IPS-18c (cell line): ENCODE results near the gene THNSL1.
"Not testable (repeated sequence)": the region's sequence is repeated elsewhere in the genome, so short reads cannot be mapped to it uniquely, and the experiment has no call there.

Source experiments
- H3K4me3 ChIP-seq: 2 replicates; pipeline ENCODE4 v1.7.0; 2013; ENCODE audit warnings: low read depth, mild to moderate bottlenecking, low read length, moderate library complexity; ENCODE audit not compliant: insufficient read depth
- H3K9me3 ChIP-seq: one replicate; pipeline ENCODE4 v1.6.1; 2013; ENCODE audit warnings: mild to moderate bottlenecking, low read length, moderate library complexity; ENCODE audit not compliant: control insufficient read depth, insufficient read depth

THNSL1 gene, protein sequence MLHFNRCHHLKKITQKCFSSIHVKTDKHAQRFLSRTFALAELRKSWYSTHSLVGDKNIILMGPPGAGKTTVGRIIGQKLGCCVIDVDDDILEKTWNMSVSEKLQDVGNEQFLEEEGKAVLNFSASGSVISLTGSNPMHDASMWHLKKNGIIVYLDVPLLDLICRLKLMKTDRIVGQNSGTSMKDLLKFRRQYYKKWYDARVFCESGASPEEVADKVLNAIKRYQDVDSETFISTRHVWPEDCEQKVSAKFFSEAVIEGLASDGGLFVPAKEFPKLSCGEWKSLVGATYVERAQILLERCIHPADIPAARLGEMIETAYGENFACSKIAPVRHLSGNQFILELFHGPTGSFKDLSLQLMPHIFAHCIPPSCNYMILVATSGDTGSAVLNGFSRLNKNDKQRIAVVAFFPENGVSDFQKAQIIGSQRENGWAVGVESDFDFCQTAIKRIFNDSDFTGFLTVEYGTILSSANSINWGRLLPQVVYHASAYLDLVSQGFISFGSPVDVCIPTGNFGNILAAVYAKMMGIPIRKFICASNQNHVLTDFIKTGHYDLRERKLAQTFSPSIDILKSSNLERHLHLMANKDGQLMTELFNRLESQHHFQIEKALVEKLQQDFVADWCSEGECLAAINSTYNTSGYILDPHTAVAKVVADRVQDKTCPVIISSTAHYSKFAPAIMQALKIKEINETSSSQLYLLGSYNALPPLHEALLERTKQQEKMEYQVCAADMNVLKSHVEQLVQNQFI

DNA sequence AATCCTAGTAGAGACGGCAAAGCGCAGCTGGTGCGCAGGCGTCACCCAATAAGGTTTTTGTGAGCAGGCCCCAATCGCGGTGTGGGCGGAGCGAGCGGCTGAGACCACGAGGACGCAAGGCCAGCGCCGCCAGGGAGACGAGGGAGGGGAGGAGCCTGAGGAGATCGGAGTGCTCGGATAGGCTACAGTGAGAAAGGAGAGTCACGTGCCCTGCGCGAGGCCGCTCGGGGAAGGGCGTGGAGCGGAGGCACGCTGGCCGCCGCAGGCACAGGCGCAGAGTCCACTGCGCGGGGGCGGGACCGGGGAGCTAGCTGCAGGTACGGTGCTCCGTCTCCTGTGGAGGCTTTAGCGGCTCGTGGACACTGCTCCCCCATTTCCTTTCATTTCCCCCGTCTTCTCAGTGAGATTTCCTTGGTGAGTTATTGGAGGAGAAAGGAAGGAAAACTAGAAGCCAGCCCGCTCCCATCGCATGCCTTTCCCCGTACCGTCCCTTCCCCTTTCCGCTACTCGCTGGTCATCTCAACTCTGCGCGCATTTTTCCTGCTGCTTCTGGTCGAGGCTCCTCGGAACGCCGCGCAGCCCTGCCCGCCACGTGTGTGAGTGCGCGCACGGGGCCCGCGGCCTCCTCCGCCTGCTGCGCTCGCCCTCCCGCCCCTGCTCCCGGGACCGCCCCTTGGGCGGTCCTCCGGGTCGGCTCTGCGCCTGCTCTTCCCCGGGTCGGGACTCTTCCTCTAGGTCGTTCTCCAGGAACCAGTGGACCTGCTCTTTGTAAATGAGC is at the start of gene THNSL1:
Gene THNSL1 (plus strand): TSS at position 237 of the 778 bp plus-strand sequence. CDS start 6,612 bp downstream, outside the sequence.
- Histone ChIP-seq H3K4me3 (peak within 1 kb of the TSS; percentile 63), H3K9me3 (peaks cover 2% of the 10 kb centered on the region)

DNA sequence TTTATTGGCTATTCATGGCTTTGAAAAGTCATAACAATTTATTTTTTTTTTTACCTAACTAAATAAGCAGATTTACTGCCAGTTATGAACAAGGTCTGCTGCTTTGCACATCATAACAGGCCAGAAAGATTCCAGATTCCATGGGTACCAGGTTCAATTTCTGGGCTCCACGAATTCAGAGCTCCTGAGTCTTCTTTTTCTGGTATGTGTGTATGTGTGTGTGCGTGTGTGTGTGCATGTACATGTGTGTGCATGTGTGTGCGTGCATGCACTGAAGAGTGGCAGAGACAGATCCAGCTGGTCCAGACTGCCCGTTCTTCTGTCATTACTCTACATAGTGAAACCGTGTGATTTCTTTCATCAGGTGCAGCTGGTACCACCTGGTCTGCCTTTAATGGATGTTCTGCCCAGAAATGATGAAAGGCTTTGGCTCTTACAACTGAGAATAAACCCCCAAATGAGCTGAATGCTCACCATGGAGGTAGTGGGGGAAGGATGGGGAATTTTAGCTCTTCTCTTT is 49.4 kb upstream of the THNSL1 start:
- H3K4me3 ChIP-seq: no peak overlapping the region
- no peaks in the 10 kb centered on the region for H3K9me3 ChIP-seq

DNA sequence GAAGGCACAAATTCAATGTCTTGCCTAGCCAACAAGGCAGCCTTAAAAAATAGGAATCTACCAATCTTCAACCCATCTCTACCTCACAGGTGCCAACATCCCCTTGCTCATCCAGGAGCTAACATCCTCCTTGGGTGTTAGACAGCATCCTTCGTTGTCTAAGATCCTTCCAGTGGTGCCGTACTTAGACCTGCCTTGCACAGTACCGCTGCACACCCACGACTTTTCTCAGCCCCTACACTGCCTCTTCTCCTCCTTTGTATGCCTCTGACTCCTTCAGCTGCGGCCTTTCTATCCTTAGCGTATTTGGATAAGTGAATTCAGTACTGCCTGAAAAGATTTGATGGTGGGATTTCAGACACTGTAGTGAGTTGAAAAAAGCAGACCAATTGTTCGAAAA is 48.1 kb upstream of the THNSL1 start:
- Histone ChIP-seq H3K9me3 (no peaks in the 10 kb centered on the region), H3K4me3 (no peak overlapping the region)

DNA sequence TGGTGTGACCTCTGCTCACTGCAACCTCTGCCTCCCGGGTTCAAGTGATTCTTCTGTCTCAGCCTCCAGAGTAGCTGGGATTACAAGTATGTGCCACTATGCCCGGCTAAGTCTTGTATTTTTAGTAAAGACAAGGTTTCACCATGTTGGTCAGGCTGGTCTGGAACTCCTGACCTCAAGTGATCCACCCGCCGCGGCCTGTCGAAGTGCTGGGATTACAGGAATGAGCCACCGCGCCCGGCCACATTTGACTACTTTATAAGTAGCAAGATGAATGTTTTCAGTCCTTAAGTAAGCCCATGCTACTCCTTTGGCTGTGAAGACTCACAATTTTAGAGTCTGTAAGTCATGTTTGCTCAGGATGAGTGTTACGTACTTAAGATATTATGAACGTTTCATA is 47.5 kb upstream of the THNSL1 start:
- H3K4me3 ChIP-seq, H3K9me3 ChIP-seq: not testable (repeated sequence)

DNA sequence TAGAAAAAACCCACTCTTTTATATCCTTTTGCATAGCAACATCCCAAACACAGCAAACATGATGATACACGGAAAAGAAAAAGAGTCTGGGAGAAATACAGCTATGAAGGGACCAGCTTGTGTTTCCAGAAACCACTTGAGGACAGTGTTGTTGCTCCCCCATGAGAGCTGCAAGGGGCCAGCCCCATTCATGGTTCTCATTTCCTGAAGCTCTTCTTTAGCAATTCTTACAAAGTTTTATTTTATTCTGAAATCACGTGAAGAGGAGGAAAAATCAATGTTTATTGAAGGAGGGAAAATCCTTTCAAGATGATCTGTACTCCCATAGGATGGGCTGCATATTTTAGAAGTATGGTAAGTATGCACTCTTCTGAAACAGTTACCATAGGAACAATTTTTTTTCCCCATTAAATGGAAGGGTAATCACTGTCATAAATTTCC is 46.6 kb upstream of the THNSL1 start:
- Histone ChIP-seq H3K9me3 (no peaks in the 10 kb centered on the region), H3K4me3 (no peak overlapping the region)

DNA sequence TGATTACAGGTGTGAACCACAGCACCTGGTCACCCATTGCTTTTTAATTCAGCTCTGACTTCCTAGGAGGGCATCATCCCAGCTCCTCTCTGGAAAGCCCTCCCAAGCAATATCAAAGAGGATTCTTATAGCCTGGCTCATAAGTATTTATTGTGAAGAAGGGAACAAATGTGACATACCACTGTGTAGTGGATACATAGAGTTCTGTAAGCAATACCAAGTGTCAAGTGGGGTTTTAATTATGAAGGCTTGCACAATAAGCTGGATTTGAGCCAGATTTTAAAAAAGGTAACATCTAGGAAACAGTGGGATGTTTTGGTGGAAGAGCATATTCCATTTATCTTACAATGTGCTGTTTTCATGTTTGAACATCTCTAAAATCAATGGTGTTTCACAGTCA is 45.0 kb upstream of the THNSL1 start:
- Histone ChIP-seq H3K9me3 (no peaks in the 10 kb centered on the region), H3K4me3 (no peak overlapping the region)

DNA sequence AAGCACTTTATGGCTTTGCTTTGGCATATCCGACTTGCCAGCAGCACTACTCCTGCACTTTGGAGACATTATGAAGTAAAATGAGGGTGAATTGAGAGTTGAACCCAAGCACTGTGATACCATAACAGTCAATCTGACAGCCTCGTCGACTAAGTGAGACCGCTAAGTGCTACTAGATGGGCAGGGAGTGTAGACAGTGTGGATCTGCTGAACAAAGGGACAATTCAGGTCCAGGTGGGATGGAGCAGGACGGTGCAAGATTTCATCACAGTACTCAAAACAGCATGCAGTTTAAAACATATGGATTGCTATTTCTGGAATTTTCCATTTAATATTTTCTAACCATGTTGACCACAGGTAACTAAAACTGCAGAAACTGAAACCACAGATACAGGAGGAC is 43.2 kb upstream of the THNSL1 start:
- Histone ChIP-seq H3K9me3 (no peaks in the 10 kb centered on the region), H3K4me3 (no peak overlapping the region)

DNA sequence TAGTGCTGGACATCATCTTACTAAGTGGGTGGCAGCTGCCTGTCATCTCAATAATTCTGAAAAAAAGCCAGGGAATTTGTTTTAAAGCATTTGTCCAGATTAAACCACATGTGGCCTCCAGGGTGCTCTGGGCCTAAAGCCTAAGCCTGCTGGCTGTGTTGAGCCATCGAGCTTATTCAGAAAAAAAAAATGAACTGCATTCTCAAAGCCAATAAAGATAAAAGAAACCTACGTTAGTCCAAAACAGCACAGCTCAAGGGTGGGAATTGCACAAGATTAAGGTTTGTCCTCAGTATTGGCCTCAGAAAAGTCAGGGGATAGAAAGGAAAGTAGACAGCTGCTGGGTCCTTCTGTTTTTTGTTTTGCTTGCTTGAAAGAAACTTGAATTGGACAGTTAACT is 41.4 kb upstream of the THNSL1 start:
- no peak overlapping the region for H3K4me3 ChIP-seq
- no peaks in the 10 kb centered on the region for H3K9me3 ChIP-seq

DNA sequence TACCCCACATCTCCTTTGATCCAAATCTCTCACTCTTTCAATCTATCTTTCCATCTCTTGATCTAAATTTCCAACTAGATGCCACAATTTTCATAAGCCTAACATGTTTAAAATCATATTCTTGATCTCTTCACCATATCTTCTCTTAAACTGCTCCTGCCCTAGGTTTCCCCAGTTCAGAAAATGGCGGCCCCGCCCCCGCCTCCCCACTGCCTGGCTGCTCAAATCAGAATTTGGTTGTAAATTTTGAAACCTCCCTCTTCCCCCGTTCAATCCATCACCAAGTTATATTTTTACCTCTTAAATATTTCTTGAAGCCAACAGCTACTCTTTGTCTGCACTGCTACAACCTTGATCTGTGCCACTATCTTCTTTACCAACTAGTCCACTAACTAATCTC is 36.7 kb upstream of the THNSL1 start:
- no peak overlapping the region for H3K4me3 ChIP-seq
- no peaks in the 10 kb centered on the region for H3K9me3 ChIP-seq

DNA sequence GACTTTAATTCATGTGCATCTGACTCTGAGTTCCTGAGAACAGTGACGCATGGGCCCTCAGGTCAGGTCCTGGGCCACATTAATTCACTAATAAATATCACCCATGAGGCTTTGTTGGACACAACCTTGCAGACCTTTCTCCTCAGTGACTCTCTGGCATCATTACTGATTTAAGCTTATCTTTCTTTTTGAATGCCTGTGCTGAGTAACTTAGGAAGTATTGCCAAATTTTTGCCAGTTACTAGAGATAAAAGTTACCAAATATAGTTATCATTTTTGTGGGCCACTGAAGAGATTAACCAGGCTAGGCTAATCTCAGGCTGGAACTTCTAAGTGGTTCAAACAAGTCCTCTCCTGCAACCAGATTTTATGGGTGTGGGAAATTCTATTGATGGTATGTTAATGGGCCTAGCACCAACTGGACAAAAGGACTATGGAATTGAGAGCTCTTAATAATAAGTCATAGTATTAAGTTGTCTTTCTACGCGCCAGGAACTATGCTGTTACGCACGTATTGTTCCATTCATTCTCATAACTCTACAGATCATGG is 35.2 kb upstream of the THNSL1 start:
- H3K4me3 ChIP-seq: no peak overlapping the region
- no peaks in the 10 kb centered on the region for H3K9me3 ChIP-seq

DNA sequence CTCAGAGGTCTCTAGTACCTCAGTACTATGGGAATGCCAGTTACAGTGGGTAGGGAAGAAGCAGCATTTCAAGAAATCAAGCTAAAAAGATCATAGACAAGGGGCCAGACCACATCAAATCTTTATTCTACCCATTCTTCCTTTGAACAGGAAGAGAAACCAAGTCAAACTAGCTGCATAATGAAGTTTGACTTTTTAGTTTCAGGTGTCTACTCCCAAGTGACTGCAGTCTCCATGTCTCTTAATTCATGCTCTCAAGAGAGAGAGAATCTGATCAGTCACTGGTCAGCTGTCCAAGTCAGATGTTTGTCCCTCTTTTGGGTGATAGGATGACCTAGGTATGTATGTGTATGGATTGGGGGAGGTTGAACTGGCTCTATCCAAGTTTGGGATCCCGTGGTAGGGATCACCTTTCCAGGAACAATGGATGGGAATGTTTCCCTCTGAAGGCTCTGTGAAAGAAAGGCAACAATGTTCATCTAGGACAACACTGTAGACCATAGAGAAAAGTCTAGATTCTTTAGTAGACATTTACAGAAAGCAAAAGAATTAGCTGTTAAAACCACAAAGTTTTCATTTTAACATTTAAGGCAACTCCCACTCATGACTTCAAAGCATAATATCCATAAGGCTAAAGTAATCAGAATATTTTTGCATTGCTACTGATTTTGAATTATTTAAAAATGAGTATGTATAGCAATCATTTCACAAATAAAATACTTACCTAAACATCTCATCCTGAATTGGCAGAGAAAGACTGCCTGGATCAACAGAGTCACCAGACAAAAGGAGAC is 33.9 kb upstream of the THNSL1 start:
- no peaks in the 10 kb centered on the region for H3K9me3 ChIP-seq
- H3K4me3 ChIP-seq: no peak overlapping the region

DNA sequence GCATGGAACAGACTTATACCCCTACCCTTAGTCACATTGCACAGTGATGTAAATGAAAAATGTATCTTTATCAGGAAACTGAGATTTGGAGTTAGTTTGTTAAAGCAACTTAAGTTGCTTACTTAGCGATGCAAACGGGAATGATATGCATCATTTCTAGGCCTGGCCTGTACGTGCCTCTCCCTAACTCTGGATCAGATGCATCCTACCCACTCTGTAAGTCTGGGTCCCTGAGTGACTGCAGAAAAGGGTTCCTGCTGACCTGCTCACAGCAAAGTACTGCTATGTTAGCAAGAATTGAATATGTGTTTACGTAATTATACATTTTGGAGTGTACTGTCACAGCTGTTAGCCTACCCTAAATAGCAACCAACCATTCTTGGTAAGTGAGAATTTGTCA is 33.3 kb upstream of the THNSL1 start:
- H3K4me3 ChIP-seq: no peak overlapping the region
- no peaks in the 10 kb centered on the region for H3K9me3 ChIP-seq

DNA sequence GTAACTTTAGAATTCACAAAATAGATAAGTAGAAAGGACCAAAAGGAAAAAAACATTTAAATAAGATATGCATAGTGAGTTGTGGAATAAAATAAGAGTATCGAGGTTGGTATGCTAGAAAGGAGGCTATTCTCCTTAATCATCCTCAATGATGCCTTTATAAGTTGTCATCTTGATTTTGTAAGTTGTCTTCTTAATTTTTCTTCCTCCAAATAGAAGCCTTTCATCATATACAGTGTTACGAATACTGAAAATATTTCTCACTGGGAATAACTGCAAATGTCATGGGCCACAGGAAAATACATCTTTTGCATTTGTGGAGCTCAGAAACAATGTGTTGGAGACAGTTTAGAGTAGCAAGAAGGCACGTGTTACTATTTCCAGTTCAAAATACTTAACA is 32.5 kb upstream of the THNSL1 start:
- no peak overlapping the region for H3K4me3 ChIP-seq
- no peaks in the 10 kb centered on the region for H3K9me3 ChIP-seq

DNA sequence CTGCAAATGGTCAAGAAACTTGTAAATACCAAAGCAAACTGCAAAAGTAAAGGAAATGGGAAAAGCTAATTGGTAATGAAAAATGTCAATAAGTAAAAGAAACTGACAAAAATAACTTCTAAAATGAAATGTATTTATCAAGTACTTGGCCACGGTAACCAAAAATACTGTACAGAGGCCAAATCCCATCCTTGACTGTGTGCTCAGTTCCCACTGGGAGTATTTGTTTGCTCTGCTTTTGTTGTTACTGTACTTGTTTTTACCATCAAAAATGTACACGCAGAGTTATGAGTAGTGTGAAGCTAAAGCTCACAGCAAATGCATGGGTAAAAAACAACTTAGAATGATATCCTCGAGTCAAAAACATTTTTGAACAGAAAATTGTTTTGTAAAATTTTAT is 31.5 kb upstream of the THNSL1 start:
- H3K9me3 ChIP-seq: no peaks in the 10 kb centered on the region
- no peak overlapping the region for H3K4me3 ChIP-seq

DNA sequence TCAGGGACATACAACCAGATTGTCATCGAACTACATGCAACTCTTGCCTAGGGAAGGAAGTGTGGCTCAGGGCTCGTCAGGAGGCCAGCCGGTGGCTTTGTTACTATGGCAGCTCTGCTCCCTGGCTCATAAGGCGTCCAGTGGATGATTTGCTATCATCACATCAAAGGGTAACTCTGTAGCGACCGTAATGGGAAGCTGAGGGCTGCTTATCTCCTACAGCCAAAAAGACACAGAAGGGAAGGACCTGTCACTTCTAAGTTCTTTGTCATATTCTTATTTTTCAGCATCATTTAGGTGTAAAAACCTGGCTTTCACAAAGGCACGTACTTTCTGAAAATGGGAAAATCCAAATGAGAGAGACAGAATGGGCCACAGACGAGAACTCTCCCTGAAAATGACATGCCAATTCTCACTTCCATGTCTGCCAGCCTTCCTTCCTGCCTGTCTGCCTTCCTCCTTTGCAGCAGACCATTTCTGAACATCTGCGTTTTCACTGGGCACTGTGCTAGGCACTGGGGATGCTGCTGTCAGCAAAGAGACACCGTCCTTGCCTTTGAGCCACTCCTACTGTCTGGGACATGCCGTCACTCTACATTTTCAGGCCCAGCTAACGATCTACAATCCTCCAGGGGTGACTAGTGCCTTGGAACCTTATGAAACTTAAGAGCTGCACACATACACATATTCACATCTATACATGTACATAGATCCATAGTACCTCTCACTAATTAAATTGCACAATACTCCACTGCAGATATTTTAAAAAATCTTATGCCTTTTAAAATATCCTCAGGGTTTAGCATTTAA is 27.4 kb upstream of the THNSL1 start:
- Histone ChIP-seq H3K9me3 (no peaks in the 10 kb centered on the region), H3K4me3 (no peak overlapping the region)

DNA sequence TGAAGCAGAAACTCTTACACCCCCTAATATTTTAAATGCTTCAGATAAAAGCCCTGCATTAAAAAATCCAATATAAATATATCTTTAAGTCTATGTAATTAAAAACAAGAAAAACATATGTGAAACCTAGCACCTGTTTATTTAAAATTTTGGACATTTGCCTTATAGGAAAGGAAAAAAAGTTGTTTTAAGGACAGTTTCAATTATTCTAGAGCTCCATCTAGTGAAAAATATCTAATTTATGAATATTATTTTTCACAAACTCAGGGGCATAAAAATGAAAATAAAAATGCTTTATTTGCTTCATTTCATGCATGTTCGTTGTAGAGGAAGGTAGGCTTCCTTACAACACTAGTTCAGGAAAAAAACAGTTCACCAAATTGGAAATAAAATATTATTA is 26.5 kb upstream of the THNSL1 start:
- H3K4me3 ChIP-seq: no peak overlapping the region
- H3K9me3 ChIP-seq: no peaks in the 10 kb centered on the region
